B cell (primary cell): Measurements from ENCODE around the gene FAM177B.

ENCODE experiments used
- CTCF ChIP-seq: fragments of 200-600 bp; IDR thresholded peaks from one replicate; pipeline ENCODE4 v1.8.0; 2022; ENCODE audit warnings: antibody characterized with exemption, mild to moderate bottlenecking
- EZH2 ChIP-seq: IDR thresholded peaks from 2 replicates; pipeline ENCODE4 v1.6.1; 2012; ENCODE audit warnings: borderline replicate concordance, low read depth, mild to moderate bottlenecking, moderate library complexity, low read length; ENCODE audit not compliant: insufficient read depth, poor library complexity, severe bottlenecking

DNA sequence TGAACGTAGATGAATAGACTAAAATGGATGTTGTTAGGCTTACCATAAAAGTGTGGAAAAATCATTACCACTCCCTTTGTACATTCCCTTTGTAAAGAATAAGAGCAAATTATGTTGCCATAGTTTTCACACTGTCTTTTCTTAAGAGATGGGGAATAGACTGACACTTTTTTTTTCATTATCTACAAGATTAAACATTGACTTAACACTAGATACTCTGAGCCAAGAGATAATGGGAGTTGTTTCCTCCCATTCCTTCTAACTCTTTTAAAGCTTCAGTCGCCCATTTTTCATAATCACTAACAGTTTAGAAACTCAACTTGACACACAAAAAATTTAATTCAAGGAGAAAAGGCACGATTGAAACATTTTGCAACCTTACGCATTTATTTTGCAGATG is 34.8 kb upstream of the FAM177B start:
- TF ChIP-seq CTCF (no peak), EZH2 (no peak)
